Left ventricle myocardium inferior (tissue), 1 donor: ENCODE data around the gene SLC4A2. TPM values are rescaled to one million over a fixed set of nuclear protein-coding genes. Genes with fewer than 3 reads are reported as not detected.
A peak's percentile ranks its signal among the peaks of the same experiment; 100 is the strongest.

ENCODE experiments used
- DNase-seq: peaks from one replicate; pipeline ENCODE4 v3.0.0-alpha.2; 2020
- H3K27ac ChIP-seq: fragments of 200-600 bp; replicated peaks from 2 replicates; pipeline ENCODE4 v1.8.0; 2021
- H3K27me3 ChIP-seq: fragments of 200-600 bp; 2 replicates; pipeline ENCODE4 v1.8.0; 2021; ENCODE audit warnings: low read depth
- H3K36me3 ChIP-seq: fragments of 200-600 bp; 2 replicates; pipeline ENCODE4 v1.8.0; 2021
- H3K4me1 ChIP-seq: fragments of 200-600 bp; 2 replicates; pipeline ENCODE4 v1.8.0; 2021
- H3K4me3 ChIP-seq: fragments of 200-600 bp; 2 replicates; pipeline ENCODE4 v1.8.0; 2021; ENCODE audit warnings: mild to moderate bottlenecking, moderate library complexity
- H3K9me3 ChIP-seq: fragments of 200-600 bp; replicated peaks from 2 replicates; pipeline ENCODE4 v1.8.0; 2021
- CTCF ChIP-seq: fragments of 200-600 bp; IDR thresholded peaks from 2 replicates; pipeline ENCODE4 v1.8.0; 2021; ENCODE audit warnings: antibody characterized with exemption, mild to moderate bottlenecking, borderline replicate concordance
- intact Hi-C: fragments of 100-400 bp; cut with micrococcal nuclease; formaldehyde crosslinking; loops from one replicate; pipeline ENCODE4 v1.11.0; 2022
- total RNA-seq: library from RNA; stranded (reverse); fragmentation: NEBNext Ultra II Directional; extraction: Animal tissue kit (Norgen Biotek cat#: 25700); gene quantifications from one replicate; pipeline ENCODE4 v1.2.1, GENCODE V29; 2021
- donor health status: DM: no; HTN: yes; CAD: no; lungs with severe emphysema.

Gene SLC4A2
- total RNA-seq, 1 donor from 2014 or later = 62.9 TPM

GRCh38 chr7:151102991-151103390, 43.6 kb downstream of the SLC4A2 start:
- Histone ChIP-seq H3K36me3 (peaks cover 4% of the 10 kb centered on the region), H3K4me1 (peaks cover 49% of the 10 kb centered on the region), H3K9me3 (no peaks in the 10 kb centered on the region), H3K27me3 (no peaks in the 10 kb centered on the region), H3K27ac (no peak overlapping the region), H3K4me3 (no peak overlapping the region)
- no peak for TF ChIP-seq CTCF
- no peak for DNase-seq
- intact Hi-C loops = loop anchor here (10.0 kb wide), 1 partner anchor 68 kb away; no protein-coding TSS in a partner anchor

- no peak overlapping the region for H3K4me3 ChIP-seq
- intact Hi-C loops = loop anchor here (10.0 kb wide), 1 partner anchor 69 kb away; no protein-coding TSS in a partner anchor
- no peak overlapping the region for H3K27ac ChIP-seq
- peaks cover 4% of the 10 kb centered on the region for H3K36me3 ChIP-seq
- no peaks in the 10 kb centered on the region for H3K9me3 ChIP-seq
- no peak for TF ChIP-seq CTCF
- no peaks in the 10 kb centered on the region for H3K27me3 ChIP-seq
- DNase-seq = no peak
- peaks cover 46% of the 10 kb centered on the region for H3K4me1 ChIP-seq
Measured at GRCh38 chr7:151103973-151104372, 44.6 kb downstream of the SLC4A2 start.

GRCh38 chr7:151104411-151105235, 45.2 kb downstream of the SLC4A2 start:
- Histone ChIP-seq H3K27ac (no peak overlapping the region), H3K36me3 (peaks cover 4% of the 10 kb centered on the region), H3K4me1 (peaks cover 42% of the 10 kb centered on the region), H3K27me3 (no peaks in the 10 kb centered on the region), H3K4me3 (no peak overlapping the region), H3K9me3 (no peaks in the 10 kb centered on the region)
- DNase-seq = no peak
- no peak for TF ChIP-seq CTCF
- intact Hi-C loops = loop anchor here (10.0 kb wide), 1 partner anchor 70 kb away; no protein-coding TSS in a partner anchor

GRCh38 chr7:151107882-151108281, 48.5 kb downstream of the SLC4A2 start:
- intact Hi-C loops = loop anchor here (10.0 kb wide), 1 partner anchor 73 kb away; no protein-coding TSS in a partner anchor
- no peak for TF ChIP-seq CTCF
- H3K4me1 ChIP-seq = peaks cover 29% of the 10 kb centered on the region
- no peak for DNase-seq
- H3K9me3 ChIP-seq = no peaks in the 10 kb centered on the region
- no peak overlapping the region for H3K27ac ChIP-seq
- peaks cover 4% of the 10 kb centered on the region for H3K36me3 ChIP-seq
- H3K27me3 ChIP-seq = no peaks in the 10 kb centered on the region
- H3K4me3 ChIP-seq = no peak overlapping the region

- H3K4me1 ChIP-seq = peaks cover 39% of the 10 kb centered on the region
- intact Hi-C loops = loop anchor here (10.0 kb wide), 1 partner anchor 75 kb away; no protein-coding TSS in a partner anchor
- peak; percentile 45 for DNase-seq
- no peaks in the 10 kb centered on the region for H3K27me3 ChIP-seq
- H3K4me3 ChIP-seq = no peak overlapping the region
- H3K27ac ChIP-seq = peak overlapping the region; percentile 42
- no peaks in the 10 kb centered on the region for H3K9me3 ChIP-seq
- TF ChIP-seq CTCF = no peak
- peaks cover 4% of the 10 kb centered on the region for H3K36me3 ChIP-seq
Measured at GRCh38 chr7:151109094-151110048, 50.0 kb downstream of the SLC4A2 start.
